ENCODE results near the gene WNT7A.

The WNT7A gene

DNA sequence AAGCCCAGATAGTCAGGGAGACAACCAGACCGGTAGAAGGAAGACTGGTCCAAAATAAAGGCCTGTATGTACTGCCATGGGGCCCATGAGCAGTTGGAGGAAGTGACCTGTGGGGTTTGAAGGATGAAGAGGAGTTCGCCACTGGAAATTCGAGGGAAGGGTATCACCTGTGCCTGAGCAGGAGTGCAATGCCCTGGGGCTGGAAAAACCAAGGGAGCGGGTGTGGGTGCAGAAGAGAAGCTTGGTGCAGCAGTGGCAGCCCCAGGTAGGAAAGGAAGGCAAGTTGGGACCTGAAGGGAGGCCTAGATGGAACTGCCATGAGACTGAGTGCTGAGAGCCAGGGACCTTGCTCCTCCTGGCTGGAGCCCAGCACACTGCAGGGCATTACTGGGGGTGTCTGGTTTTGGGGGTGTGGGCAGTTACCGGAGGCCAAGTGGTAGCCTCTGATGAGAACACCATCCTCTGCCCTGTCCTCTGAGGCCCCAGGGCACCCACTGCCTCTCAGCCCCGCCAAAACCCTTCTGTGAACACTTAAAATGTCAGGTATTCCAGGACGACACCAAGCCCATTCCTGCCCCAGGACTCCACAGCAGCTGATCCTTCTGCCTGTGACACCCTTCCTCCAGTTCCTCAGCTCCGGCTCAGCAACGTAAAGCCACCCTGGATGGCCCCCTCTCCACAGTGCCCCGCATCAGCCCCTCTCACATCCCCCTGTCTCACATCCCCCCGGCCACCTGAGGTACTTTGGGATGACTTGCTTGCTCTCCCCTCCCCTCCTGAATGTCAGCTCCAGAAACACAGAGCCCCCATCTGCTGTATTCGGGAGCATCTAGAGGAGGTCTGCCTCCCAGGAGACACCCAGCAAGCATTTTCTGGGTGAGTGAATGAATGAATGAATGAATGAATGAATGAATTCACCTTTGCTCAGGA lies 42.9 kb downstream of the WNT7A start:
- in situ Hi-C loops (cut with HindIII; ENCODE audit: low sequenced_read_pairs), result no loop called here
- DNase-seq (ENCODE audit: low read depth, low spot score), result no peak
- H3K4me3 ChIP-seq (ENCODE audit: low read depth, low read length), result no peak overlapping the region
- TF ChIP-seq, protein P1, sequence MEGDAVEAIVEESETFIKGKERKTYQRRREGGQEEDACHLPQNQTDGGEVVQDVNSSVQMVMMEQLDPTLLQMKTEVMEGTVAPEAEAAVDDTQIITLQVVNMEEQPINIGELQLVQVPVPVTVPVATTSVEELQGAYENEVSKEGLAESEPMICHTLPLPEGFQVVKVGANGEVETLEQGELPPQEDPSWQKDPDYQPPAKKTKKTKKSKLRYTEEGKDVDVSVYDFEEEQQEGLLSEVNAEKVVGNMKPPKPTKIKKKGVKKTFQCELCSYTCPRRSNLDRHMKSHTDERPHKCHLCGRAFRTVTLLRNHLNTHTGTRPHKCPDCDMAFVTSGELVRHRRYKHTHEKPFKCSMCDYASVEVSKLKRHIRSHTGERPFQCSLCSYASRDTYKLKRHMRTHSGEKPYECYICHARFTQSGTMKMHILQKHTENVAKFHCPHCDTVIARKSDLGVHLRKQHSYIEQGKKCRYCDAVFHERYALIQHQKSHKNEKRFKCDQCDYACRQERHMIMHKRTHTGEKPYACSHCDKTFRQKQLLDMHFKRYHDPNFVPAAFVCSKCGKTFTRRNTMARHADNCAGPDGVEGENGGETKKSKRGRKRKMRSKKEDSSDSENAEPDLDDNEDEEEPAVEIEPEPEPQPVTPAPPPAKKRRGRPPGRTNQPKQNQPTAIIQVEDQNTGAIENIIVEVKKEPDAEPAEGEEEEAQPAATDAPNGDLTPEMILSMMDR (IDR thresholded peaks at IDR 0.05; ENCODE audit: low read depth, low read length), result no peak

DNA sequence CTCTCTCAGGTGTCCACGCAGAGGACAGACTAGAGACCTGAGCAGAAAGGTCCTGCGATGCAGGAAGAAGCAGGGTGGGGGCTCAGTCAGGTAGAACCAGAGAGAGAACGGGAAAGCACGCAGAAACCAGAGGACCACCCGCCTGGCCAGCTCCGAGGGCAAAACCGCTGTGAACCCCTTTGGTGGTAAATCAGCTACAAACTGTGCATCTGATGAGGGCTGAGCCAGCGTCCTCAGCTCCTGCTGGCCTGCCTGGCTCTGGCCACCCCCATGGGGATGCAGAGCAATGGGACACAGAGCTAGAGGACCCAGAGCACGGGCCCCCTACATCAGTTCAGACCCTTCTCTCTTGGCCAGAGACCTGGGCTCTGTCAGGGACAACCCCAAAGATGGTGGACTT lies 44.6 kb downstream of the WNT7A start:
- no peak overlapping the region for H3K4me3 ChIP-seq (ENCODE audit: low read depth, low read length)
- in situ Hi-C loops (cut with HindIII; ENCODE audit: low sequenced_read_pairs), result no loop called here
- DNase-seq (ENCODE audit: low read depth, low spot score), result no peak
- TF ChIP-seq, protein P1 (IDR thresholded peaks at IDR 0.05; ENCODE audit: low read depth, low read length), result no peak

DNA sequence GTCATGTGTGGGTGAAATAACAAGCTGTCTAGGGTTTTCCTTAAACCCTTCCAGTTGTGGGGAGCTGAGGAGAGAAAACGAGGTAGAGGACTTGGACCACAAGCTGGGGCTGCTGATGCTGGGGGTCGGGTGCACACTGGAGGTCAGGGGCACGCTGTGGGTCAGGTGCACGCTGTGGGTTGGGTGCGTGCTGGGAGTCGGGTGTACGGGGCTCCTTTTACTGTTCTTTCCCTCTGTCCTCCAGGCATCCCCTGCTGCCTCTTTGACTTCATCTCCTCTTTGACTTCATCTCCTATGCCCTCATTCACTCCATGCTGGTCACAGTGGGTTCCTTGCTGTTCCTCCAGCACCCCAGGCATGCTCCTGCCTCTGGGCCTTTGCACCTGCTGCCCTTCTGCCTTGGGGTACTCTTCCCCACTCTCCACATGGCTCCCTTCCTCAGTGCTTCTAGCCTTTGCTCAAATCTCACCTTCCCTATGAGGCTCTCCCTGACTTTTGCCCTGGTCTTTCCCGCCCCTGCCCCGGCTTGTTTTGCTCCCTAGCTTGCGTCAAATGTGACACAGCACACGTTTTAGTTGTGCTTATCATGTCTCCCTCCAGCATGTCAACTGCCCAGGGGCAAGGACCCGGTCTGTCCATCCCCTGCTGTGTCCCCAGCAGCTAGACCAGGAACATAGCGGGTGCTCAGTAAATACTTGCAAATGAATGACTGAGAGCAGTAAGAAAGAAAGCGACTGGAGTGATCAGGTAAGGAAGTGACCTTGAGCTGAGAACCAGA lies 45.4 kb downstream of the WNT7A start:
- TF ChIP-seq, protein P1 (IDR thresholded peaks at IDR 0.05; ENCODE audit: low read depth, low read length), result no peak
- in situ Hi-C loops (cut with HindIII; ENCODE audit: low sequenced_read_pairs), result no loop called here
- no peak overlapping the region for H3K4me3 ChIP-seq (ENCODE audit: low read depth, low read length)
- no peak for DNase-seq (ENCODE audit: low read depth, low spot score)

DNA sequence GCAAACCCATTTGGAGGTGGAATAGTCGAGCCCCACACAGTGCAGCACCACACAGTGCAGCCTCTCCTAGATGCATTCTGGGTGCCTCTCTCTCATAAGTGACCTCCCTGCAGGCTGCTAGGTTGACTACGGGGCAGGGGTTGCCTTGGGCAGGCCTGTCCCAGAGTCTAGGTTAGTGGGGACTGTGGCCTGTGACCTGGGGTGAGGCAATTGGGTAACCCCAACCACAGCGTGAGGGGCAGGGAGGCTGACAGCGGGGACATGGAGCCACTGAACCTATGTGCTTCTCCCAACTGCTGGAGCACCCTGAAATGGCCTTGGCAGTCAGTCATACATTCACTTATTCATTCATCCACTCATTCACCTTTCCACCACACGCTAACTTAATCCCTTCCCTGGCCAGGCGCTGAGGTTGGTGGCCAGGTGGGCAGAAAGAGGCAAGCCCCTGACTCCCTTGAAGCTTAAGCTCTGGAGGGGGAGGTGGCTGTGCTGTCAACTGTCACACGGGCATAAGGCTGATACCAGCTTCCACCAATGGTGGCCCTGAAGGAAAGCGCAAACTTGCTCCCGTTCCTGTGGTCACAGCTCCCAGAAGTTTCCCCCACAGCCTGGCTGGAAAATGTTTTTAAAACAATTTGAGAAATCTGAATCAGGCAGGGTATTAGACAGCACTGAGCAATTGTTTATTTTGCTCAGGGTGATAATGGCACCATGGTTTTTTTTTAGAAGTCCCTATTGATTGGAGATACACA lies 46.2 kb downstream of the WNT7A start:
- no peak for DNase-seq (ENCODE audit: low read depth, low spot score)
- TF ChIP-seq, protein P1 (IDR thresholded peaks at IDR 0.05; ENCODE audit: low read depth, low read length), result no peak
- no peak overlapping the region for H3K4me3 ChIP-seq (ENCODE audit: low read depth, low read length)
- in situ Hi-C loops (cut with HindIII; ENCODE audit: low sequenced_read_pairs), result no loop called here

DNA sequence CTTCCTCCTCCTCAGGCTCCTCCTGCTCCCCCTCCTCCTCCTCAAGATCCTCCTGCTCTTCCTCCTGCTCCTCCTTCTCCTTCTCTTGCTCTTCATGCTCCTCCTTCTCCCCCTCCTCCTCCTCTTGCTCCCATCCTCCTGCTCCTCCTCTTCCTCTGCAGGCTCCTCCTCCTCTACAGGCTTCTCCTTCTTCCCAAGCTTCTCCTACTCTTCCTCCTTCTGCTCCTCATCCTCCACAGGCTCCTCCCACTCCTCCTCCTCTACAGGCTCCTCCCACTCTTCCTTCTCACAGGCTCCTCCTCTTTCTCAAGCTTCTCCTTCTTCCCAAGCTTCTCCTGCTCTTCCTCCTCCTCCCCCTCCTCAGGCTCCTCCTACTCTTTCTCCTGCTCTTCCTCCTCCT lies 47.7 kb downstream of the WNT7A start:
- no peak for DNase-seq (ENCODE audit: low read depth, low spot score)
- no peak overlapping the region for H3K4me3 ChIP-seq (ENCODE audit: low read depth, low read length)
- TF ChIP-seq, protein P1 (IDR thresholded peaks at IDR 0.05; ENCODE audit: low read depth, low read length), result no peak
- in situ Hi-C loops (cut with HindIII; ENCODE audit: low sequenced_read_pairs), result no loop called here

DNA sequence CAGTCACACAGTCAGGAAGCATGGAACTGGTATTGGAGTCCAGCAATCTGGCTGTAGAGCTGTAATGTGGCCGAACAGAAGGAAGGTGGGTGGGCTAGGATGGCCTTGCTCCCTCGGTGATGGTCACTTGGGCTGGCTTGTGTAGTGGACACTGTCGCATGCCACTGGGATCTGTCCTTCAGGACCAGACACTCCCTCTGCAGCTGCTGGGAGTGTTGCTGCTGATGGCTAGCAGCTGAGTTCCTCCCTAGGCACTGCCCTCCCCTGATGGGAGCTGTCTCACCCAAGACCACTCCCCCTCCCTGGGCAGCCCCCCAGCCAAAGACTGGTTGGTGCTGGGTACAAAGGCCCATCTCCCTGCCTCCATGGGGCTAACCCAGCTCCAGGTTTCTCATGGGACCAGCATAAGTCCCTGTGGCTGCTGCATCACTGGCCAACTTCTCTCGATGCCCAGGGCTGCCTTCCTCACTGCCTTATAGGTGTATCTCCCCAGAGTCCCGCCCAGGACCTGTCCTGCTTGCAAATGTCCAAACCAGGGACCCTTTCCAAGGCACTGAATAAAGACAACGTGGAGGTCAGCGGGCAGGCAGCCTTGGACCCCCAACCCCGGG lies 48.4 kb downstream of the WNT7A start:
- no peak for DNase-seq (ENCODE audit: low read depth, low spot score)
- in situ Hi-C loops (cut with HindIII; ENCODE audit: low sequenced_read_pairs), result no loop called here
- no peak overlapping the region for H3K4me3 ChIP-seq (ENCODE audit: low read depth, low read length)
- TF ChIP-seq, protein P1 (IDR thresholded peaks at IDR 0.05; ENCODE audit: low read depth, low read length), result no peak
